Lower leg skin (tissue), 4 donors: ENCODE results near the gene CLPTM1L. TPM values are rescaled to one million over a fixed set of nuclear protein-coding genes. Genes with fewer than 3 reads are reported as not detected.

Source experiments
- DNase-seq, 2 donors: peaks; one replicate each; pipeline ENCODE4 v3.0.0-alpha.2; 2019; ENCODE audit warnings: low spot score in 2 of 2
- H3K4me3 ChIP-seq: fragments of 200-600 bp; sonication (generic); 2 replicates; pipeline ENCODE4 v1.5.1; 2017; ENCODE audit warnings: mild to moderate bottlenecking, low read depth; ENCODE audit not compliant: poor library complexity, severe bottlenecking
- POLR2A ChIP-seq, 2 donors: fragments of 450-650 bp; IDR thresholded peaks; one replicate each; pipeline ENCODE4 v1.6.1; 2016 to 2017; ENCODE audit warnings: antibody characterized with exemption in 2 of 2, mild to moderate bottlenecking in 1 of 2, moderate library complexity in 1 of 2
- WGBS, 2 donors: methylation state at CpG; one replicate each; pipeline ENCODE4 v1.1.5; 2018; 5-methylcytosine and 5-hydroxymethylcytosine counted together
- intact Hi-C: fragments of 100-400 bp; cut with DNase I; formaldehyde crosslinking; loops from one replicate; pipeline ENCODE4 v1.15.0; 2023; ENCODE audit warnings: low total_unique reads
- total RNA-seq, 4 donors: library from RNA; depleted of rRNA; stranded (reverse); fragments of >200 nt; gene quantifications; one replicate each; pipeline ENCODE4 v1.1.0, GENCODE V29; 2016
- TF ChIP-seq, protein P1 (sequence below), 3 donors: fragments of 450-650 bp; IDR thresholded peaks; one replicate each; pipeline ENCODE4 v1.5.1; 2016; ENCODE audit warnings: antibody characterized with exemption in 3 of 3, mild to moderate bottlenecking in 3 of 3, moderate library complexity in 2 of 3

The CLPTM1L gene
- total RNA-seq, 4 donors from 2014 or later, result 82.8 to 123 (median 102) TPM

DNA sequence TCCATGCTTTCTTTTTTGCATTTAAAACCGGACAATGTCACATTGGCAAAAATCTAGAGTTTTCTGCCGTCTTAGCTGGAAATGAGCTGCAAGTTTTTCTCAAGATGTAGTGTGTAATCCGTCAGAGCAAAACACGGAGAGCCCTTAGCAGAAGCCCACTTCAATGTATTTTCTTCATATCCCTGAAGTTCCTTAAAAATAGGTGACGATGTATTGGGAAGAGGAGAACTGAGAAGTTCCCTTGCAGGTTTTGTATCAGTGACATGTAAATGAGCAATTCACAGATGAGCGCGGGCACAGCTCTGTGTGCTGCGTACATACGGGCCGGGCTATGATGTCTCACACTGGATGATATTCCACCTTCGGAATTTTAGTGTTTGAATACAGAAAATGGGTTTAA lies 14.8 kb upstream of the CLPTM1L start:
- intact Hi-C loops, result no loop called here
- no peak for TF ChIP-seq POLR2A (IDR thresholded peaks at IDR 0.05)
- TF ChIP-seq, protein P1, sequence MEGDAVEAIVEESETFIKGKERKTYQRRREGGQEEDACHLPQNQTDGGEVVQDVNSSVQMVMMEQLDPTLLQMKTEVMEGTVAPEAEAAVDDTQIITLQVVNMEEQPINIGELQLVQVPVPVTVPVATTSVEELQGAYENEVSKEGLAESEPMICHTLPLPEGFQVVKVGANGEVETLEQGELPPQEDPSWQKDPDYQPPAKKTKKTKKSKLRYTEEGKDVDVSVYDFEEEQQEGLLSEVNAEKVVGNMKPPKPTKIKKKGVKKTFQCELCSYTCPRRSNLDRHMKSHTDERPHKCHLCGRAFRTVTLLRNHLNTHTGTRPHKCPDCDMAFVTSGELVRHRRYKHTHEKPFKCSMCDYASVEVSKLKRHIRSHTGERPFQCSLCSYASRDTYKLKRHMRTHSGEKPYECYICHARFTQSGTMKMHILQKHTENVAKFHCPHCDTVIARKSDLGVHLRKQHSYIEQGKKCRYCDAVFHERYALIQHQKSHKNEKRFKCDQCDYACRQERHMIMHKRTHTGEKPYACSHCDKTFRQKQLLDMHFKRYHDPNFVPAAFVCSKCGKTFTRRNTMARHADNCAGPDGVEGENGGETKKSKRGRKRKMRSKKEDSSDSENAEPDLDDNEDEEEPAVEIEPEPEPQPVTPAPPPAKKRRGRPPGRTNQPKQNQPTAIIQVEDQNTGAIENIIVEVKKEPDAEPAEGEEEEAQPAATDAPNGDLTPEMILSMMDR (IDR thresholded peaks at IDR 0.05), result no peak
- WGBS, 2 donors, result 87 to 91% methylated on average over 11 of the region's 11 CpGs

DNA sequence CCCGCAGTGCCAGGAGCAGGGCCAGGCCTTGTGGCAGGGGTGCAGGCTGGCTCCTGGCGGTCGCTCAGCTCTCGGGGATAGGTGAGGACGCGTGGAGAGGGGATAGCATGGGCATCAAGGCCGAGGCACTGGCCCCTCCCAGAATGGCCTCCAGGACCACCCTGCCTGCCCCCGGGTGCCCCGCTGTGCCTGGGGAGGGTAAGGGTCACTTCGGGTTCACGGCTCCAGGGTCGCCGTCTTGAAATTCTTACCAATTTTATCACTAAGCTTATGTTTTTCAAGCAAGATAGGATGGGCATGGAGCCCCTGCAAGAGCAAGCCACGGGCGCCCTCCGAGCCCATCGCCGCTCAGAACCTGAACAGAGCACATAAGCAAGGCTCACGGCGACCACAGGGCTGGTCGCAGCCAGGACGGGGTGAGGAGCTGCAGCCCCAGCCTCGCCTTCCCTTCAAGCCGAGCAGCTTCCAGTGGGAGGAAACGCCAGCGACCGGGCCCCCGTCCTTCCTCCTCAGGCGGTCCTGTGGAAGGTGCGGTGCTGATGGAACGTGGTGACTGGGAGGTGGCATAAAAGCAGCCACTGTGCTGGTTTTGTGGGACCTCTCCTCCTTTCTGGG lies 14.2 kb upstream of the CLPTM1L start:
- intact Hi-C loops, result no loop called here
- H3K4me3 ChIP-seq, result no peak overlapping the region
- 76 to 80% methylated on average over 28 to 31 of the region's 31 CpGs for WGBS, 2 donors
- TF ChIP-seq, protein P1 (IDR thresholded peaks at IDR 0.05), result no peak
- TF ChIP-seq POLR2A (IDR thresholded peaks at IDR 0.05), result no peak
- DNase-seq, result no peak

More for the DNA sequence above, 14.8 kb upstream of the CLPTM1L start:
- DNase-seq, result no peak
- no peak overlapping the region for H3K4me3 ChIP-seq

DNA sequence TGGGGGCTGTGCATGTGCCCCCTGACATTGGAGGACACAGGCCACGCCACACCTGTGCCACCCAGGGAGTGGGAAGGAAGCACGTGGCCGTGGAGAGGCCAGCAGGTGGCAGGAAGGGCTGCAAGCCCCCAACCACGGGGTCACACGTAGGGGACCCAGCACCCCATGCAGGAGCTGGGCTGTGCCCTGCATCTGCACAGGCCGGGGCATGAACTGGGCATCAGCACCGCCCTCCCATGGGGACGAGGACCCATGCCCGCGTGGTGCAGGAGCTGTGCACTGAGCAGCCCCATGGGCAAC lies 13.8 kb upstream of the CLPTM1L start:
- intact Hi-C loops, result no loop called here
- H3K4me3 ChIP-seq, result no peak overlapping the region
- 76 to 79% methylated on average over 8 to 10 of the region's 10 CpGs for WGBS, 2 donors
- TF ChIP-seq, protein P1 (IDR thresholded peaks at IDR 0.05), result no peak
- TF ChIP-seq POLR2A (IDR thresholded peaks at IDR 0.05), result no peak
- DNase-seq, result no peak

DNA sequence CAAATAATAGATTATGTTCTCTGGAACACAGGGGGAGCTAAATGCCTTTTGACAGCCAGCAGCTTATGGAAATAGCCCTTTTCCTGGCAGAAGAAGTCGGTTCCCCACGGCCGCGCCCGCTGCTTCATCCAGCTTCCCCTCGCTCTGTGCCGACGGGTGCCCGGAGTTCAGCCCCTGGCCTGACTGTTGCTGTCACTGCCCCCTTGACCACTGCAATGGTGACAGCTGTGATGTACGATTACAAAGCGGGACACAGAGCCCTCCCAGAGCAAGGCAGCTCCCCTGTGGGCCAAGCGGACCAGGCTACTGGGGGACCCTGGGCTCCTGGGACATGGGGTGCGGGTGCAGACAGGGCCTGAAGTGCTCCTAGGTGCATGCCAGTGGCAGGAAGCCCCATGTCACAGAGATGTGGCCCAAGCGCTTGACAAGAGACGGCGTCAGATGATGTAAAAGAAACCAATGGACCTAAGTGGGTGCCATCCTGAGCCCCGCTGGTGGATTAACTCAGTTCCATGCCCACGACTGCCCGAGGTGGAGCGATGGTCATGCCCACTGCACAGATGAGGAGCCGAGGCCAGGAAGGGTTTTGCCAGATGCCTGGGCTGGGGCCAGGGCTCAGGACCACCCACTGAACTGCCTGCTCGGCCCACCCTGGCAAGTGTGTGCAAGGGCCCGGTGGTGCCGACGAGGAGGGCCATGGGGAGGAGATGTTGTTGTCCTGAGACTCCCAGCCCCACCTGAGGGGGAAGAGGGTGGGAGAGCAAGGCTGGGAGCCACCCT lies 13.2 kb upstream of the CLPTM1L start:
- H3K4me3 ChIP-seq, result no peak overlapping the region
- no peak for TF ChIP-seq POLR2A (IDR thresholded peaks at IDR 0.05)
- TF ChIP-seq, protein P1 (IDR thresholded peaks at IDR 0.05), result no peak
- no peak for DNase-seq
- intact Hi-C loops, result no loop called here
- 86 to 88% methylated on average over 25 of the region's 25 CpGs for WGBS, 2 donors

DNA sequence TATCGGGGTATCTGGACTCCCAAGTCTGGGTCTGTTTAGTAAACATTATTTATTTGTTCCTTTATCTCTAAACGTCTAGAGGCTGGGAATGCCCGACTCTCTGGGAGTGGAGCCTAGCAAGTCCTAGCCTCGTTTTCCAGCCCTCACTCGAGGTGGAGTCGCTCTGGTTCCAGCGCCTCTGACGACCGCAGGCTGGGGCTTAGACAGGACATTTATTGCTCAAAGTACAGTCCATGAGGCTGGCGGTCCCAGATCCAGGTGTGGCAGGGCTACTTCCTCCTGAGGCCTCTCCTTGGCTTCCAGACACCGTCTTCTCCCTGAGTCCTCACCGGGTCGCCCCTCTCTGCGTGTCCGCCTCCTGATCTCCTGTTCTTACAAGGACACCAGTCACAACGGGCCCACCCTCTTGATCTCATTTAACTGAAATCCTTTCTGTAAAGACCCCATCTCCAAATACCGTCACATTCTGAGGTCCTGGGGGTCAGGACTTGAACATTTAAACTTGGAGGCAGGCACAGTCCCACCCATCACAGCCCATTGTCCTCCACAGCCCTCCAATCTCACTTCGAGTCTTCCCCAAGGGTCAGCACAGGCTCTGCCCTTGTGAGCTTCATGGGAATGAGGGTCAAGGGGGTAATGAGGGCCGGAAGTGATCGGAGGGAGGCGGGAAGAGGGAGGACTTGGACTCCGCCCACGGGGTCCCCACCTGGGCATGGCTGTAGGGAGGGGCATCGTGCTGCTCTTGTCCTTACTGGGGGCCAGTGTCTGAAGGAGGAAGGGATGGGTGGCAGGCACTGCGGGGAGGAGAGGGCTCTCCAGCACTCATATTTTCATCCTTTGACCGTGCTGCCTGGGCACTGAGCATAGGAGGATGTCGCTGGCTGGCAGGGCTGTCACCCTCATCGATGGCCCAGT lies 12.2 kb upstream of the CLPTM1L start:
- 65% methylated on average over 26 to 28 of the region's 28 CpGs for WGBS, 2 donors
- intact Hi-C loops, result no loop called here
- H3K4me3 ChIP-seq, result no peak overlapping the region
- no peak for DNase-seq
- TF ChIP-seq, protein P1 (IDR thresholded peaks at IDR 0.05), result no peak
- no peak for TF ChIP-seq POLR2A (IDR thresholded peaks at IDR 0.05)
